ENCODE measurements around the gene NOP56.

Gene NOP56, protein sequence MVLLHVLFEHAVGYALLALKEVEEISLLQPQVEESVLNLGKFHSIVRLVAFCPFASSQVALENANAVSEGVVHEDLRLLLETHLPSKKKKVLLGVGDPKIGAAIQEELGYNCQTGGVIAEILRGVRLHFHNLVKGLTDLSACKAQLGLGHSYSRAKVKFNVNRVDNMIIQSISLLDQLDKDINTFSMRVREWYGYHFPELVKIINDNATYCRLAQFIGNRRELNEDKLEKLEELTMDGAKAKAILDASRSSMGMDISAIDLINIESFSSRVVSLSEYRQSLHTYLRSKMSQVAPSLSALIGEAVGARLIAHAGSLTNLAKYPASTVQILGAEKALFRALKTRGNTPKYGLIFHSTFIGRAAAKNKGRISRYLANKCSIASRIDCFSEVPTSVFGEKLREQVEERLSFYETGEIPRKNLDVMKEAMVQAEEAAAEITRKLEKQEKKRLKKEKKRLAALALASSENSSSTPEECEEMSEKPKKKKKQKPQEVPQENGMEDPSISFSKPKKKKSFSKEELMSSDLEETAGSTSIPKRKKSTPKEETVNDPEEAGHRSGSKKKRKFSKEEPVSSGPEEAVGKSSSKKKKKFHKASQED
- total RNA-seq = 130 to 582 (median 238) reads per million in 9 experiments

DNA sequence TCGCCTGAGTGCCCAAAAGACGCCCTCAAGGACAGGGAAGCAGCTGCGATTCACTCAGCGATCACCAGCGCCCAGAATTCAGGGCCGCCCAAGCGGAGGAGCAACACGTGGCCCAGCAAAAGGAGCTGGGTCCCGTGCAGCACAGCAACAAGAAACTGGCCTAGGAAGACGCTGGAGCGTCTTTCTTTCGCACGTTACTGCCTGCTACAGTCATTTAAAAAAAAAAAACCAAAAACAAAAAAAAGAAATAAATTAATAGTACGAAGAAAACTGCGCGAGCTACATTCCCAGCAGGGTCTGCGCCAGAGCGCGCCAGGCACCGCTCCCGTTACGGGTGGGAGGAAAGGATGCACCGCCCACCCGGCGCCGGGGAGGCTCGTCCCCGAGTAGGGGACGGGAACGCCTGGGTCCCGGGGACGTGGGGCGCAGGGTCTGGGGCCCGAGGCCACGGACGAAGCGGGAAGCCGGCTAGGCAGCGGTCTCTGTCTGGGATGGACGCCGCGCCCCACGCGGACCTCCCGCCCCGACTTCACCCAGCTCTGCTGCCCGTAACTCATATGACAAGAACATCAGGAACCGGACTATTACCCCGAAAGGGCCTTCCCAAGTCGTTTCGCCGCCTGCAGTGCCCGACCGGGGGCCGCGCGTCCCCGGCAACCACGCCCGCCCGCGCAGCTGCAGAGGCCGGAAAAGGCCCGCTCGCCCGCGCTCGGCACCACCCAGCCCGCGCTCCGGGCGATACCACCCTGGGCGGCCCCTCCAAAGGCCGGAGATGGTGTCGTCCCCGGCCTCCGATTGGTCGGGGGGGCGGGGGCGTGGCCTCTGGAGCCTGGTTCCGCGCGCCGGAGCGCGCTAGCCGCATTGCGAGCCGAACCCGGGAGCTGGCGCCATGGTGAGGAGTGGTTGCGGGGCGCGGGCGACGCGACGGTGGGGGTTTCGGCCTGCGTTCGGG is at the start of gene NOP56:
NOP56 (plus strand) TSS at position 861 of the 952 bp plus-strand sequence; CDS start at position 890, 29 bp downstream.
- no peaks in the 10 kb centered on the region for H3K27me3 Mint-ChIP-seq
- H3K4me1 Mint-ChIP-seq (ENCODE audit: low read depth in 2 of 2) = peaks cover 17 to 27% of the 10 kb centered on the region in 2 donors
- peak; percentile 88 for ATAC-seq (replicated peaks)
- peaks cover 53% of the 10 kb centered on the region for H3K36me3 Mint-ChIP-seq (ENCODE audit: insufficient read depth)
- DNase-seq = peak; percentile 93 to 98 (median 98)
- peak within 1 kb of the TSS; percentile 95 for H3K4me3 Mint-ChIP-seq
- peak within 1 kb of the TSS; percentile 89 to 97 for H3K27ac Mint-ChIP-seq
- no peaks in the 10 kb centered on the region for H3K9me3 Mint-ChIP-seq

DNA sequence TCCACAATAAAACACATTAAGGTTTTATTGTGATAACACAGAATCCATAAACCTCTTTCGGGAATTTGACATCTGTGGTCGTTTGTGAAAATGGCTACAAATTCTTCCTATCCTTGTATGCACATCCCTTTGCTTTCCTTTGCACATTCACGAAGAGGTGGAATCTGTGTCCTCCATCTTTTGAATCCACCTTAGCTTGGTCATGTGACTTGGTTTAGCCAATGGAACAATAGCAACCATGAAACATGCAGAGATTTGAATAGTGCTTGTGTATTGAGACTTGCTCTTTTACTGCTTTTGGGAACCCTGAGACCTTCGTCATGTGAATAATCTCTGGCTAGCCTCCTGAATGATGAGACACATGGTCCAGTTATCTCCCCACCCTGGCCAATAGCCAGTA is 49.7 kb upstream of the NOP56 start:
- Mint-ChIP-seq H3K4me1 (ENCODE audit: low read depth in 2 of 2) (no peaks in the 10 kb centered on the region), H3K27me3 (peaks cover 15% of the 10 kb centered on the region in 2 donors), H3K9me3 (peaks cover 5 to 8% of the 10 kb centered on the region in 2 donors), H3K4me3 (no peak overlapping the region), H3K36me3 (ENCODE audit: insufficient read depth) (no peaks in the 10 kb centered on the region), H3K27ac (no peak overlapping the region)
- ATAC-seq (replicated peaks) (no peak), DNase-seq (no peak)

DNA sequence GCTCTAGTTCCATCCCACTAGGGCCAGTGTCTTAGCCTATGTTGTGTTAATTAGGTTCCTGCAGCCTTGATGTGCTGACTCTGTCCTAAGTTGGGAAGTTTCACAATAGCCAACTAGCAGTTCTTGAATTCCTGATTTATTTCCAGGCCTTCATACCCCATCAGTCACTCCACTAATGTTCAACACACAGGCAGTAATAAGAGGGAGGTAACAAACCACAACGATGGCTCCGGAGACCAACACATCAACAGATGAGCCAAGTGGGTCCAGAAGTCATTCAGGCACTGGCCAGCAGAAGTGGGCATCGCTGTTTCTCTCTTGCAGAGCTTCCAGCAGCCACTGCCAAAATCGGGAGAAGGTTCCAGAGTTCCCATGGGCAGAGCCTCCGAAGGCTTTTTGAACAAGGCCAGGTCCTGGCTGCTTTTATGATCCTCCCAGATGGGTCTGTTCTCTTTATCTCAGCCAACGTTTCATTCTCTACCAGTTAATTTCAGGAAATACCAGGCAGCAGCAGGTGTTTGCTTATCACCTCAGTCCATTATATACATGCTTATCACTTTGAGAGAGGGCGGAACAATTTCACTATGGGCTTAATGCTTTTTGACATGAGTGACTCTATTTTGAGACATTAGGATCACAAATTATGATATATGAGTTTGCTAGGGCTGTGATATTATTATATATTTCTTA is 48.5 kb upstream of the NOP56 start:
- Mint-ChIP-seq H3K4me3 (no peak overlapping the region), H3K36me3 (ENCODE audit: insufficient read depth) (no peaks in the 10 kb centered on the region), H3K27ac (no peak overlapping the region), H3K9me3 (peaks cover 5 to 8% of the 10 kb centered on the region in 2 donors), H3K4me1 (ENCODE audit: low read depth in 2 of 2) (no peaks in the 10 kb centered on the region), H3K27me3 (peaks cover 11 to 13% of the 10 kb centered on the region in 2 donors)
- DNase-seq = no peak
- no peak for ATAC-seq (replicated peaks)

DNA sequence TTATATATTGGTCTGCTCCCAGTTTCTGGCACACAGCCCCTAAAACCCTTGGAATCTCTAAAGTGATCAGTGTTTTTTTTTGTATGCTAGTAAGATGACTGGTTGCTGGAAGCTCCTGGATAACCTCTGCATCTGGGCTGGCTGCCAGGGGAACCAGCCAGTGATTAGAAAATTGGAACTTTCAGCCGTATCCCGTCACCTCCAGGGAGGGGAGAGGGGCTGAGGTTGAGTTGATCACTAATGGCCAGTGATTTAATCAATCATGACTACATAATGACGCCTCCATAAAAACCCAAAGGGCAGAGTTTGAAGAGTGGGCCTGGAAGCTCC is 48.0 kb upstream of the NOP56 start:
- Mint-ChIP-seq H3K9me3 (peaks cover 5 to 8% of the 10 kb centered on the region in 2 donors), H3K27me3 (peaks cover 15 to 16% of the 10 kb centered on the region in 2 donors), H3K4me3 (no peak overlapping the region), H3K36me3 (ENCODE audit: insufficient read depth) (no peaks in the 10 kb centered on the region), H3K4me1 (ENCODE audit: low read depth in 2 of 2) (no peaks in the 10 kb centered on the region), H3K27ac (no peak overlapping the region)
- DNase-seq (no peak), ATAC-seq (replicated peaks) (no peak)

DNA sequence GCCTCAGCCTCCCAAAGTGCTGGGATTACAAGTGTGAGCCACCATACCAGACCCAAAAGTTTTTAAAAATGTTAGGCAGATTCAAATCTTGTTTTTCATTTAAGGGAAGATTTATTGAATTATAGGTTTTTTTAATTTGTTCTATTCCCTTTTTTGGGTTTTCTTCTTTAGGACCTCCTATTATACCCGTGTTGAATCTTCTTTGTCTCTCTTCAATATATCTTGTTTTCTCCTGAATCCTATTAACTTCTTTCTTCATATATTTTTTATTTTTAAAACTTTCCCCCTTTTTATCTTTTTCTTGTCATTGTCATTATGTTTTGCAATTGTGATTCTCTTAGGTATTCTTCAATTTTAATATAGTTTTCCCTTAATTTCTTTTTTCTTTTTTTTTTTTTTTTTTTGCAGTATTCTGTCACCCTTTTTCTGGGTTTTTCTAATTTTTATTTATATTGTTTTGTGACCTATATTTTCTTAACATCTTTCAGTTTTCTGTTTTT is 45.9 kb upstream of the NOP56 start:
- H3K36me3 Mint-ChIP-seq (ENCODE audit: insufficient read depth) = no peaks in the 10 kb centered on the region
- no peaks in the 10 kb centered on the region for H3K4me1 Mint-ChIP-seq (ENCODE audit: low read depth in 2 of 2)
- peaks cover 30 to 31% of the 10 kb centered on the region in 2 donors for H3K27me3 Mint-ChIP-seq
- H3K27ac Mint-ChIP-seq = no peak overlapping the region
- H3K9me3 Mint-ChIP-seq = peaks cover 5 to 8% of the 10 kb centered on the region in 2 donors
- no peak for DNase-seq
- H3K4me3 Mint-ChIP-seq = no peak overlapping the region
- ATAC-seq (replicated peaks) = no peak

DNA sequence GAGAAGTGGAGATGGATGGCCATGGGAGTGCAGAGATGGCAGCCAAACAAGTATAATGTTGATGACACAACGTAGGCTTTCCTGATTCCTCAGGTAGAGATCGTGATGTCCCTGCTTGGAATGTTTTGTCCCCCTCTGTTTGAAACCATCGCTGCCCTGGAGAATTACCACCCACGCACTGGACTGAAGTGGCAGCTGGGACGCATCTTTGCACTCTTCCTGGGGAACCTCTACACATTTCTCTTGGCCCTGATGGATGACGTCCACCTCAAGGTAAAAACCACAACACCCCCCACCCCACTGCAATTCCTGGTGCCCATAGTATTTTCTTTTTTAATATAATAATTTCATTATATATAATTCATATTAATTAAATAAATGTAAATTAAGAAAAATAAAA is 42.1 kb upstream of the NOP56 start:
- H3K27ac Mint-ChIP-seq = no peak overlapping the region
- H3K27me3 Mint-ChIP-seq = peaks cover 45 to 58% of the 10 kb centered on the region in 2 donors
- H3K4me1 Mint-ChIP-seq (ENCODE audit: low read depth in 2 of 2) = no peaks in the 10 kb centered on the region
- H3K36me3 Mint-ChIP-seq (ENCODE audit: insufficient read depth) = no peaks in the 10 kb centered on the region
- peaks cover 5 to 8% of the 10 kb centered on the region in 2 donors for H3K9me3 Mint-ChIP-seq
- no peak for DNase-seq
- ATAC-seq (replicated peaks) = no peak
- no peak overlapping the region for H3K4me3 Mint-ChIP-seq

DNA sequence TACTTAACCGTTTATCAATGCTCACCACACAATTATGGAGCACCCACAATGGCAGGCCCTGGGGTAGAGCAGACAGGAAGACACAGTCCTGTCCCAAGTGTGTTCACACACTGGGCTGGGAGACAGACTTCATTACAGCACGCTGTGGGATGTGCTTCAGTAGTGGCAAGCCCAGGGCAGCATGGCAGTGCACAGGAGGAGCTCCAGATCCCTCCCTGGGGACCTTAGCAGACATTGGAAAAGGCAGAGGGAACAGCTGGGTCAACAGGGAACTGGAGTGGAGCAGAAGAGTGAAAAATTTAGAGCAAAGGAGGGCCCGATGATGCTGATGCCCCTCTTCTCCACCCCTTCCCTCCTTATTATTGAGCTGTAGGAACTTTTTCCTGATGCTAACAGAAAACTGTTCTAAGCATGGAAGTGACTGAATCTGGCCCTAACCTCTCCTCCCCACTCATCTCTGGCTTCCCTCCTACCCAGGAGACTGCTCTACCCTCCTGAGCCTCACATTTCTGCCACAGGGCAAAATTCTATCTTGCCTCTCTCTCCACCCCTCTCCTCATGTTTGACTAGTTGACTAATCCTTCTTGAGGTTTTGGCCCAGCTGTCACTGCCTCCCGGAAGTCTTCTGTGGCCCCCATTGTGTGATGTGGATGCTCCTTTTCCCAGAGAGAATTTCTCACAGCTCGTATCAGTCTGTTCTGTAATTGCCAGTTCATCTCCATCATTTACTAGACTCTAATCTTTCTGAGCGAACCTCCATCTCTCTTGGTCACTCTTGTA is 41.3 kb upstream of the NOP56 start:
- H3K4me3 Mint-ChIP-seq = no peak overlapping the region
- no peak for ATAC-seq (replicated peaks)
- no peak for DNase-seq
- H3K4me1 Mint-ChIP-seq (ENCODE audit: low read depth in 2 of 2) = no peaks in the 10 kb centered on the region
- H3K27me3 Mint-ChIP-seq = peaks cover 53 to 64% of the 10 kb centered on the region in 2 donors
- no peak overlapping the region for H3K27ac Mint-ChIP-seq
- peaks cover 5 to 8% of the 10 kb centered on the region in 2 donors for H3K9me3 Mint-ChIP-seq
- H3K36me3 Mint-ChIP-seq (ENCODE audit: insufficient read depth) = no peaks in the 10 kb centered on the region

DNA sequence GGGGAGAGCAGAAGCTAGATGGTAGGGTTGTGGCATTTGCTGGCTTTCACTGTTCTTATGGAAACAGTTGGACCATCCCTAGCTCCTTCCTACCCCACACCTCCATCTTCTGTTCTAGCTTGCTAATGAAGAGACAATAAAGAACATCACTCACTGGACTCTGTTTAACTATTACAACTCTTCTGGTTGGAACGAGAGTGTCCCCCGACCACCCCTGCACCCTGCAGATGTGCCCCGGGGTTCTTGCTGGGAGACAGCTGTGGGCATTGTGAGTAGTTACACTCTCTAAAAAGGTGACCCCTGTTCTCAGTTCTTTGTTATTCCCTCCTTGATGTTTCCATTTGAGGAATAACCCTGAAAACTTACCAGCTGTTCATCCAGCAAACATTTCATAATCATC is 40.4 kb upstream of the NOP56 start:
- Mint-ChIP-seq H3K4me3 (no peak overlapping the region), H3K9me3 (peaks cover 5% of the 10 kb centered on the region in 2 donors), H3K27ac (no peak overlapping the region), H3K36me3 (ENCODE audit: insufficient read depth) (no peaks in the 10 kb centered on the region), H3K27me3 (peaks cover 63 to 67% of the 10 kb centered on the region in 2 donors), H3K4me1 (ENCODE audit: low read depth in 2 of 2) (no peaks in the 10 kb centered on the region)
- DNase-seq = no peak
- no peak for ATAC-seq (replicated peaks)

DNA sequence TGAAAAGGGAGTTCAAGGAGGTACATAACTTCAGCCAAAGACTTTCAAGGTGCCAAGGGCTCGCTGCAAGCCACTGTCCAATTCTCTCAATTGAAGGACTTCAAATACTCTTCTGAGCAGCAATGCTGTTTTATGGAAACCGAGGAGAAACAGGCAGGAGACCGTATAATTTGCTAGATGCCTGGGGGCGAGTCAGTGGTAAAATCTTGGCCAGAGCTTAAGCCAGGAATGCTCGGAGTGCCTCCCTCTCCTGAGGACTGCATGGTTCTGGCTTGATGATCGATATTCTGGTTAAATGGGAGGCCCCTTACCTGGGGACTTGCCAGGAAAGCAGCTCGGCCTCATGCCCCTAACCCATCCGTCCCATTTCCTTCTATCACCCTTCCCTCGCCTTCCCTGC is 35.8 kb upstream of the NOP56 start:
- H3K9me3 Mint-ChIP-seq = no peaks in the 10 kb centered on the region
- no peaks in the 10 kb centered on the region for H3K4me1 Mint-ChIP-seq (ENCODE audit: low read depth in 2 of 2)
- H3K36me3 Mint-ChIP-seq (ENCODE audit: insufficient read depth) = no peaks in the 10 kb centered on the region
- DNase-seq (no peak), ATAC-seq (replicated peaks) (no peak)
- H3K4me3 Mint-ChIP-seq = no peak overlapping the region
- peaks cover 64 to 70% of the 10 kb centered on the region in 2 donors for H3K27me3 Mint-ChIP-seq
- no peak overlapping the region for H3K27ac Mint-ChIP-seq

DNA sequence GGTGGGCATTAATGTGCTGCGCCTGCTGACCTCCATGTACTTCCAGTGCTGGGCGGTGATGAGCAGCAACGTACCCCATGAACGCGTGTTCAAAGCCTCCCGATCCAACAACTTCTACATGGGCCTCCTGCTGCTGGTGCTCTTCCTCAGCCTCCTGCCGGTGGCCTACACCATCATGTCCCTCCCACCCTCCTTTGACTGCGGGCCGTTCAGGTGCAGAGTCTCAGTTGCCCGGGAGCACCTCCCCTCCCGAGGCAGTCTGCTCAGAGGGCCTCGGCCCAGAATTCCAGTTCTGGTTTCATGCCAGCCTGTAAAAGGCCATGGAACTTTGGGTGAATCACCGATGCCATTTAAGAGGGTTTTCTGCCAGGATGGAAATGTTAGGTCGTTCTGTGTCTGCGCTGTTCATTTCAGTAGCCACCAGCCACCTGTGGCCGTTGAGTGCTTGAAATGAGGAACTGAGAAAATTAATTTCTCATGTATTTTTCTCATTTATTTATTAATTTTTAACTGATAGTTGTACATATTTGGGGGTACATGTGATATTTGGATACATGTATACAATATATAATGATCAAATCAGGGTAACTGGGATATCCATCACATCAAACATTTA is 35.2 kb upstream of the NOP56 start:
- Mint-ChIP-seq H3K9me3 (no peaks in the 10 kb centered on the region), H3K27ac (no peak overlapping the region), H3K4me1 (ENCODE audit: low read depth in 2 of 2) (no peaks in the 10 kb centered on the region), H3K27me3 (peaks cover 59 to 65% of the 10 kb centered on the region in 2 donors), H3K4me3 (no peak overlapping the region), H3K36me3 (ENCODE audit: insufficient read depth) (no peaks in the 10 kb centered on the region)
- ATAC-seq (replicated peaks) = no peak
- no peak for DNase-seq

DNA sequence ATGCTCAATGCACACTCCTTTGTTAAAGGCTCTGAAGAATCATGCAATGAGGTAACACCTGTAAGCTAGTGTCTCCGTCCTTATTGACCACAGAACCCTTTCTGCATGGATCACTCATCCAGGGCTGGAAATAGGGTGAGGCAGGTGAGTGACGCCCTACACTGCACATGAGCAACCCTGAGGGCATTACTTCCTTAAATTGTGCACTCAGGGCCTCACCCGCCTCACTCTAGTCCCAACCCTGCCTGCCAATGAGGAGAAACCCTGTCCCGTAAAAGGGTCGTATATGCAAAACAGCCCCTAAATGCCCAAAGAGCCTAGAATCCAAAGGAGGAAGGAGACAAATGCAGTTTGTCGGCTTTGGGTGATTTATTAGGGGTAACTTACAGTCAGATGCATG is 33.6 kb upstream of the NOP56 start:
- Mint-ChIP-seq H3K27ac (no peak overlapping the region), H3K9me3 (no peaks in the 10 kb centered on the region), H3K27me3 (peaks cover 53 to 61% of the 10 kb centered on the region in 2 donors)

DNA sequence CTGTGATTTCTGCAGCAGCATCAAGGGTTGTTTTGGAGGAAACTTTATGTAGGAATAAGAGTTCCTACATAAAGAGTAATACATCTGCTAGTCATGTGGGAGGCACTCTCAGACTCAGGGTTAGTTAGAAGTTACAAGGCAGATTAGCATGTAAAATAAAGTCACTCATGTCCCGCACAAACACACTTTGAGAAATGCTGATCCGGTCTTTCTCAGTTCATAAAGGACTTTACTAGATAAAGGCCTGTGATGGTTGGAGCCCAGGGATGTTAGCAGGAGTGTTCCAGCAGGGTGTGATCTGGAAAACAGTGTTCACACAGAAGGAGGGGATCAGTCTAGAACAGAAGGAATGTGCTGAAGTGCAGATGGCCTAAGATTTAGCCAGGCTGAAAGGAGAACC is 33.1 kb upstream of the NOP56 start:
- Mint-ChIP-seq H3K9me3 (no peaks in the 10 kb centered on the region), H3K4me1 (ENCODE audit: low read depth in 2 of 2) (no peaks in the 10 kb centered on the region), H3K27ac (no peak overlapping the region), H3K4me3 (no peak overlapping the region), H3K36me3 (ENCODE audit: insufficient read depth) (no peaks in the 10 kb centered on the region), H3K27me3 (peaks cover 50 to 61% of the 10 kb centered on the region in 2 donors)
- no peak for DNase-seq
- ATAC-seq (replicated peaks) = no peak

More for the DNA sequence above, 33.6 kb upstream of the NOP56 start:
- DNase-seq (no peak), ATAC-seq (replicated peaks) (no peak)
- H3K4me3 Mint-ChIP-seq = no peak overlapping the region
- H3K36me3 Mint-ChIP-seq (ENCODE audit: insufficient read depth) = no peaks in the 10 kb centered on the region
- H3K4me1 Mint-ChIP-seq (ENCODE audit: low read depth in 2 of 2) = no peaks in the 10 kb centered on the region

All from effector memory CD8-positive, alpha-beta T cell (primary cell).